Measurements from ENCODE around the gene RUNX1.
"Not testable (repeated sequence)": the region's sequence is repeated elsewhere in the genome, so short reads cannot be mapped to it uniquely, and the experiment has no call there.

Gene RUNX1

DNA sequence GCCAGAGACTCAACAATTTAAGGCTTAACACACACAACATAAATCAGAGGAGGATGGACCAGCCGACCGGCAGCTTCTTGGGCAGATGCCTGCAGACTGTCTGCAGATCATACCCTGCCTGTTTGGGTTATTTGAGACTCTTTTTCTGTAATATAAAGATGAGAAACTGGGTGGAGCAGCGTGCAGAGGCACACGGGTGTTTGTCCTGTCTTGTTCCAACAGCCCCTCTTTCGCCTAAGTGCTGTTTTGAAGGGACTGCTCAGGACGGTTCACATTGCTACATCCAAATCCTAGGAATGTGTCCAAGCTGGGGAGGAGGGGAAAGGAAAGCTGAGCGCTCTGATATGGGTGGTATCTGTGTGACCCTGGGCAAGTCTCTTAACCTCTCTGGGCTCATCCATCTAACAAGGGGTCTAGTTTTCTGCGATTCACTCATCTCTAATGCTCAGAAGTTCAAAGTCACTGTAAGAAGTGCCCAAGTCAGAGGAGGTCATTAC lies 230.4 kb downstream of the RUNX1 start:
- DNase-seq, result no peak

DNA sequence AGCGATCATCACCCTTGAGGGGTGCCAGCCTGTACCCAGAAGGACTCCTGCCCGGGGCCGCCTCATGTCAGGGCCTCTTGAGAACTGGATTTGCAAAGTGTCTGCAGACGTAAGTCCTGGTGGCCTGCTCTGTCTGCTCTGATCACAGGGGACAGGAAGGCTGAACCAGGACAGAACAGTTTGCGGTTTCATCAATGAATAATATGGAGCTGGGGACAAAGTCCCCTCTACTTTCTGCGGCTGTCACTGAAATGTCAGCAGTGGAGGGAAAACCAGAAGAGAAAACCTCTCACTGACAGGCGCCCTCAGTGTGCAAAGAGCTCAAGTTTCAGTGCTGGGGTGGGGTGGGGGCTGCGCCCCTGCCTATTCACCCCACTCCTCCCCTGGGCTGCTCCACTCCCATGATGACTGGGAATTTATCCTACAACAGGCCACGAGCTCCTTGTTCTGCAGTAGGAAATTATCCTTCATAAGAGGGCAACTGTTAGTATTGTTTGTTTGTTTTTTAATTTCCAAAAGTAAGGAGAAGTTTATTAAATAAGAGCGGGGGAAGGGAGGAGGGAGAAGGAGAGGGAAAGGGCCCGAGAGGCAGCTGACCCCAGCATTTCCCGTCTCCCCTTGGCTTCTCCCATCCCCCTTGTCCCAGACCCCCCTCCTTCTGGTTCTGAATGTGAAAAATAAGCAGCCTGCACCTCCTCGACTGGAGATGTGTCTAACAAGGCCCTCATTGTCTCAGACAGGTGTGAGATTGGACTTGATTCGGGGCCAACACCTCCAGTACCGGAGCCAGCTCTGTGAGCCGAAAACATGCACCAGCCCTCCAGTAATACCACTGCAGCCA lies 231.1 kb downstream of the RUNX1 start:
- DNase-seq, result no peak

DNA sequence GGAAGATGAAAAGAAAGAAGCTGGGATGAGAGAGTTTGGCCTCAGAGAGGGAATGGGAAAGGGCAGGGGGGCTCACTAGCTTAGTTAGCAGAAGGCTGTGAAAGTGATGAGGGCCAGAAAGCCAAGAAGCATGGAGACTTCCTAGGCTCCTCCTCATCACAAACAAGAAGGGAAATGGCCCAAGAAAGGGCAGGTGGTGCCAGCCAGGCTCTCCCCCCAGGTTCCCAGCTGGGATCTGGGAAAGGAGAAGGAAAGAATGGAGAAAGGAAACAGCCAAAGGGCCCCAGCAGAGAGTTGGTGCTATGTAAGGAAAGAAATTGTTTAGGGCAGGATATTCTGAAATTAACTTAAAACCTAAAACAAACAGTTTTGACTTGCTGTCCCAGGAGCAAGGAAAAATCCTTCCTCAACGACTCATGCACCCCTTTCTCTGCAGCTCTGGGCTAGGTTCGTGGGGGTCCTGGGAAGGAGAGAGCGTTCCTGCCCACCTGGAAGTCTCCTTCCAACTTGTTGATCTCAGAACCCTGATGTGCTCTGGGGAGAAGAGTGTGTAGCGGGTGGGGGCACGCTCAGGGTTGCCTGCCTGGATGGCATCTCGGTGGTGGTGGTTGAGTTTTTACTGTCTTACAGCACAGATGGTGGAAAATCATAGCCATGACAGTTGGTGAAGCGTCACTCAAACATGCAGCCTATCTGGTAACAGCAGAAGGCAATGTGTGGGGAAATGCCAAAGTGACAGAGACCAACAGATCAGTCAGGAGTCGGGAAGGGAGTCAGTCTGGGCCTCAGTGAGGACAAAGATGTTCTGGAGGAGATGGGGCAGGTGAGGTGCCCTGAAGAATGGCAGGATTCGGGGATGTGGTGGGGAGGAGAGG lies 233.0 kb downstream of the RUNX1 start:
- DNase-seq, result no peak

DNA sequence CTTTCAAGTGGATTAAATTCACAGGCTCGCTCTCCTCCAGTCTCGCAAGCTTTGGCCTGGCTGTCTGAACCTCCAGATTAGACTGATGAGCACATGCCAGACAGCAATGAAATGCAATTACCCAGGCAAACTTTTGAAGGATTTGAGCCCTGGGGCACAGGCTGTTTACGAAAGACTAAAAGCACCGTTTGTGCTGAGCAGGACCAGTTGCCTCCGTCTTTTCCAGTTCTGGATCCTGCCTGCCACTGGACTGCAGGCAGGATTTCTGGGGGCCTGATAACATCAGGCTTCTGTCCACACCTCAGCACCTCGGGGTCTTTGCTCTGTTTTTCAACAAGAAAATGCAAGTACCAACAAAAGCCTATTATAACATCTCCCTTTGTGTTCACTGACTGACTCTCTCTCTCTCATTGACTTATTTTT lies 234.6 kb downstream of the RUNX1 start:
- DNase-seq, result no peak

DNA sequence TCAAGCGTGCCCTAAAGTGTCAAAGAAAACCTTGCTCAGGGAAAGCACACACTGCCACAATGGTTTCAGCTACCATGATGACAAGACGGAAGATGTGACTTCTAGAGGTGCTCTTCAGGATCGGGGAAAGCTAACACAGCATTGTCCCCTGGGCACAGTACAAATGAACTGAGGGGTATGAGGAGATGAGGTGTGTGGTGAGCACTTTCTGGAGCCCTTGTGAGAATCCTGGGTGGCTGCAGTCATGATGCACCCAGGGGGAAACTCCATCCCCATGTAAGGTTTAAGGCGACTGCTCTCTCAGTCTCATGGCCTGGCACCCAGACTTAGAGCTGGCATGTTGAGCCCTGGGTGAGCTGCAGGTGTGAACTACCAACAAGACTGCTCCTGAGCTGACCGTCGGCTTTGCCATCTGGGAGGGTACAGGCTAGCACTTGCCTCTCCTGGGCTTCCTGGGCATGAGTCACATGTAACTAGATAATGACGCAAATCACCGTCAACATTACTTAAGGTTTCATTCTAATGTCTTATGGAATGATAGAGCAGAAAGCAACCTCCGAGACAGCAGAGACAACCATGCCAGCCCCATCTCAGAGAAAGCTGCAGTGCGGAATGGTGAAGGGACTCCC lies 235.7 kb downstream of the RUNX1 start:
- DNase-seq, result no peak

DNA sequence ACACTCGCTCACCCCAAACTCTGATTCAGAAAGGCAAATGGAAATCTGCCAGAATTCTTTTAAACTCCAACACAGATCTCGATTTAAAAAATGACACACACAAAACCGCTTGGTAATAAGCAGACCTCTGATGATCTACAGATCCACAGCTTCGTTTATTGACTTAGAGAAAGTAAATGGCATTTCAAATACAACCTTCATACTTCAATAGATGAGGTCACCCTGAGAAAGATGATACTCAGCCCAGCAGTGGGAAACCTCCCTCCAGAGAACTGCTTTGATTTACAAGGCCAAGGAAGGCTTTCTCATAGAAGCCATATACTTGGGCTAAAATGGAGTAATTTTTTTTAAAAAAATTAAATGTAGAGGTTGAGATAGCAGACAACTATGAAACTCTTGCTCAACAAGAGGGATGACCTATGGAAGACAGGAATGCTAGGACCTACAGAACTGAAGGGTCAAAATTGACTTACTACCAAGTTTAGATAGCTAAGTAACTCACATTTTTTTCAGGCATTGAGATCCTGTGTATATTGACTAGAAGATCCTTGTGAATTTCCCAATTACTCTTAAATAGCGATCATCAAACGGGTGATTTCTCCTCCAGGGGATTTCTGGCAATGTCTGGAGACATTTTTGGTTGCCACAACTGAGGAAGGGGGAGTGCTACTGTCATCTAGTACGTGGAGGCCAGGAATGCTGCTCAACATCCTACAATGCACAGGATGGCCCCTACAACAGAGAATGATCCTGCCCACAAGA lies 236.4 kb downstream of the RUNX1 start:
- no peak for DNase-seq

DNA sequence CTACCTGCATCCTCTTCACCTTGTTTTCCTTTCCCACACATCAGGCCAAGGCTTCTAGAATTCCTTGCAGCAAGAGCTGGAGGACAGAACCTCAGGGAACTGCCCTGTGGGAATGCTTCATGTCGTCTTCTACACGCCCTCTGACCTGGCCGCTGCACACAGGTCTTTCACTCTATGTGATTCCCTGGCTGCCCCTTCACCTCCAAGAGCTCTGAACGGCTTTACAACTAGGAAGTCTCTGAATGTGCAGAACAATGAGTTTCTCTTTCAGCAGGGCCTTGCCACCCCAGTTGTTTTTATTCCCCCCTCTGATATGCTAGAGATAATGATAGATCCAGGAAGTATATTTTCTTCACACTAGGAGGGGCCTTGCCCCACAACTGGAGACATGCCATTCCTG lies 237.7 kb downstream of the RUNX1 start:
- DNase-seq, result no peak

DNA sequence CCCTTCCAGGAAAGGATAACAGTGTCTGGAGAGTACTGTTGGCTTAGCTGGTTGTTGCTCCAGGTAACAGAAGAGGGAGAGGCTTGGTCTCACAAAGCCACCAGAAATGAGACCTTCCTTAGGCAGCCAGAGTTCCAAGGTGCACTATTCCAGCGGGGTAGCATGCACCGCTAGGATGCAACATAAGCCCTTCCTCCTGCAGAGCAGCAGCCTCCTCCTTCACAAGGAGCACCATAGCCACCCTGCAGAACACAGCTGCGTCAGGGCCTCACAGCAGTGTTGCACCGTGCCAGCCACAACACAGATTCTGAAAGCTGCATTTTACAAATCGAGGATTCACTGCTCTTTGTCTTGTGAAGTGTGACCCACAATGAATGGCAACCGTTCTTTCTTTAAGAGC lies 238.3 kb downstream of the RUNX1 start:
- no peak for DNase-seq

DNA sequence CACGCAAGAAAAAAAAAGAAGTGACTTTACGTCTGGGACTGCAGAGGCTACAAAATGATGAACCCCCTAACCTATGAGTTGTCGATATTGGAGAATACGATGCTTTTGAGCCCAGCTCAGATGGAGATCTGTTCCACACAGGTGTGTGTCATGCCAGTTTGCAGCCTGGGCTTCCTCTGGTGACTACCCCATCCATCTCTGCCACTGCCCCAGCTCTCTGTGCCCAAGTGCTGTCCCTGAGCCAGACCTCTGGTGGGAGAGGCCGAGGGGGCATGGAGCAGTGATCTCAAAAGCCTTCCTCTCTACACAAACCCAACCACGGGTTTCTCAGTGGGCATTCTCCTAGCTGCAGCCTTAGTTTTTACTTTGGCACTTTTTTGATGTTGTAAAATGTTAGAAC lies 239.3 kb downstream of the RUNX1 start:
- DNase-seq, result no peak

DNA sequence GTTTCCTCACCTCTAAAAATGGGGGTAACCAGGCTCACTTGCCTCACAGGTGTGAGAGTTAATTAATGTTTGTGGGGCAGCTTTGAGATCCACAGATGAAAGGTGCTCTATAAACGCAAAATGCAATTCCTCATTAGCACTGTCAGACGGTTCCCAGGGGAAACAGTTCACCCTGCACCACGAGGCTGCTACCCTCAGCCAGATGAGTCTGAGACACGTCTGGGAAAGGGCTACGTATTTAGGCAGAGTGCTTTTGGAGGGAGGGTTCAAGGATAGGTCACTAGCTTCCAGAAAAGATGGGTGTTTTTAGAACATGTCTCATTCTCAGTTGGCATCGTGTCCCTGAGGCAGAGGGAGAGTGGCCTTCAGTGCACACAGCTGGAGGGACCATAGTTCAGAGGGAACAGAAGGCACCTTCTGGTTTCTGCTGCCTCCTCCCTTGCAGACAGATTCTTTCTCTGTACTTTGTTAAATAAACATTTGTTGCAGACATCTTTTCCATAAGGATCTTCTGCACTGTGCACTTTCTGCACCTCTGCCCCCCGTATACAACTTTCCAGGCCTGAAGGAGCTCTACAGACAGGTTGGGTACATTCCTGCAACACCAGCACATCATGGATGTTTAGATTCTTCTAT lies 240.4 kb downstream of the RUNX1 start:
- no peak for DNase-seq

DNA sequence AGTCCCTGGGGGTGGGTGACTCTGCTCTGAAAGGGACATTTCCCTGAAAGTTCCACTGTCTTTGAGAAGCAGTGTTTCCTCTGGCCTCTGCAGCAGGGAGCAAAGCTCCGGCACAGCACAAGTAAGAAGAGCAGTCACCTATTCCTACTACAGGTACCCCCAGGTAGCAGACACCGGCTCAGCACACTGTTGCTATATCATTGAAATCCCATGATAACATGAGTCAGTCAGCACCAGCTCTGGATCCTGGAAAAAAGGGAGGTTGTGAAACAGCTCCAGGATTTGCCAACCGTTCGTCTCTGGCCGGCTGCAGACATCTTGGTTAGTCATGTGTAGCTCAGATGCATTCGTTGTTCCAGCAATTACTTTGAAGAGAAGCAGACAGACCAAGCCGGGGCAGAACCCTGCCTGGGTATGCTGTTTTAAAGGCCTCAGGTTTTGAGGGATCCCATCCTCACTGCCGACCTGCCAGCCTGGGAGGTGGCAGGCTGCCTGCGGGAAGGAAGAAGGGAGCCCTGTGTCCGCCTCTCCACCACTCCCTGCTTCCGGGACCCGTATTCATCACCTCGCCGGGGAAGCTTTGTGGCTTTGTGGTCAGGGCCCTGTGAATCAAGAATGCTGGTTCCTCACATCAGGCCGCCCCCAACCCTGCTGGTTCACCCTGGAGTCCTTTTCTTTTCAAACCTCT lies 241.1 kb downstream of the RUNX1 start:
- no peak for DNase-seq

DNA sequence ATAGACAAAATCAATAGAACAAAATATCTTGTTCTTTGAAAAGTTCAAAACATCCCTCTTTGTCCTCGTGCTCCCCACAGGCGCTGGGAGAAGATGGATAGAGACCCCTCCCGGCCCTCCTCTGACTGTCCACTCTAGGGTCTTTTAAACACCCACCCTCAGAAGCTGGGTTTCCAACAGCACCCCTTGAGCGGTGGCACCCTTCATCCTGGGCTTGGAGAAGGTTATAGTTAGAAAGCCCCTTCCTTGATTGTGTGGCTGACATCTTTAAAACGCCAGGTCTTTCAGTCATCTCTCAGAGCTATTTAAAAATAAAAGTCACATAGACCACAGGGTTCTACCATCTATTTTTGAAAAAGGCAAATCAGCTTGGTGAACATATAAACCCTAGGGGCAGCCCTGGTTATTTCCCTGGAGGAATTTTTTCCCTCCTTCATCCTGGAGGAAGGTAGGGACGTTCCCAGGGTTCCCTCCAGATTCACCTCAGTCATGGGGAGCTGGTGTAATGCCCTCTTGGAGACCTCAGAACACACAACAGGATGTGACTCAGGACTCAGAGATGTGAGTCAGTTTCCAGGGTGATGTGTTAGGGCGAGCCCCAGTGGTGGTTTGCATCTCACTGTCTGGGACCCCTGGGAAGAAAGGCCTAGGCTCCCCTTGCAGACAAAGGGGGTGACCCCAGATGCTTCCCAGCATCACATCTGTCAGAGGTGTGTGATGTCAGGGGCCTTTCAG lies 241.8 kb downstream of the RUNX1 start:
- DNase-seq, result no peak

DNA sequence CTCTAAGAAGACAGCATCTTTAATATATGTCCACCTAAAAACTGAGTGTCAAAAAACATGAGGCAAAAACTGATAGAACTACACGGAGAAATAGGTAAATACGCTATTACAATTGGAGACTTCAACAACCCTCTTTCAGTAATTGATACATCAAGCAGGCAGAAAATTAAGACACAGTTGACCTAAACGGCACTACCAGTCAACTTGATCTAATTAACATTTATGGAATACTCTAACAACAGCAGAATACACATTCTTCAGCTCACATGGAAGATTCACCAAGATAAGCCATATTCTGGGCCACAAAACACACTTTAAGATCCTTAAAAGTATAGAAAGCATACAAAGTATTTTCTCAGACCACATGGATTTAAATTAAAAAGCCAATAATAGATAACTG lies 242.7 kb downstream of the RUNX1 start:
- no peak for DNase-seq

DNA sequence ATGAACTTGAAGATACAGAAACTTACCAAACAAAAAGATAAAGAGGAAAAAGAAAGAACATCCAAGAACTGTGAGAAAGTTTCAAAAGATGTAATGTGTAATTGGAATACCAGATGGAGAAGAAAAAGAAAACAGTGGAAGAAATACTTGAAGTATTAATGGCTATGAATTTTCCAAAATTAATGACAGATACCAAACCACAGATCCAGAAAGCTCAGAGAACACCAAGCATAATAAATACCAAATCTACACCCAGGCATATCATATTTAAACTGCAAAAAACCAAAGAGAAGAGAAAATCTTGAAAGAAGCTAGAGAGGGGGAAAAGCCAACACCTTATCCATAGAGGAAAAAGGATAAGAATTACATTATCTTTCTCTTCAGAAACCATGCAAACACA lies 243.9 kb downstream of the RUNX1 start:
- no peak for DNase-seq

DNA sequence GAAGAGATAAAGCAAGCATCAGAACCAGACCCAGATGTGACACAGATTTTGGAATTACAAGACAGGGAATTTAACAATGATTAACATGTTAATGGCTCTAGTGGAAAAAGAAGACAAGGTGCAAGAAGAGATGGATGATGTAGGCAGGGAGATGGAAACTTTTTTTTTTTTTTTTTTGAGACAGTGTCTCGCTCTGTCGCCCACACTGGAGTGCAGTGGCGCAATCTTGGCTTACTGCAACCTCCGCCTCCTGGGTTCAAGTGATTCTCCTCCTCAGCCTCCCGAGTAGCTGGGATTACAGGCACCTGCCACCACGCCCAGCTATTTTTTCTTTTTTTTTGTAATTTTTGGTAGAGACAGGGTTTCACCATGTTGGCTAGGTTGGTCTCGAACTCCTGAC lies 244.5 kb downstream of the RUNX1 start:
- not testable (repeated sequence) for DNase-seq

DNA sequence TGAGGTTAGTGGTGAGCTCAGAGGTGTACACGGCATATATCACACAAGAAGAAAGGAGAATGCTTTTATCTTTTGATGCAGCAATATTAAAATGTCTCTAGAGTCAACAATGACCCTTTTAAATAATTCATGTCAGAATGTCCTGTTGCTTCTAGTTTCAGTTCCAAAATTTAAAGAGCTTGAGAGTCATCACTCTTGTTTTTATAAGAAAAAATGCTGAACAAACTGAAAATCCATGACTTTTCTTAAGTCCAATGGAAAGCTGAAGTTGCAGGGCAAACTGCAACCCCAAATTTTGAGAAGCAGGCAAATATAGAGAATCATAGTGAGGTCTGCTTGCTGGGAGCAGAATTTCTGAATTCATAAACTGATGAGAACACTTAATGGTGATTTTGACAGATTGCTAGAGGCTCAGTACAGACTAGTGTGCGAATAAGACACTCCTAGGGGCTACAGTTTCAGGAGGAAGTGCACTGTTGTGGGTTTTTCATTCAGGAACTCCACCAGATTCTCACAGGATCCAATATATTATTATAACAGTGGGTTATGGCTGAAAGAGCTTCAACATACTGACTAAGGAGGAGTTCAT lies 245.2 kb downstream of the RUNX1 start:
- DNase-seq, result no peak

DNA sequence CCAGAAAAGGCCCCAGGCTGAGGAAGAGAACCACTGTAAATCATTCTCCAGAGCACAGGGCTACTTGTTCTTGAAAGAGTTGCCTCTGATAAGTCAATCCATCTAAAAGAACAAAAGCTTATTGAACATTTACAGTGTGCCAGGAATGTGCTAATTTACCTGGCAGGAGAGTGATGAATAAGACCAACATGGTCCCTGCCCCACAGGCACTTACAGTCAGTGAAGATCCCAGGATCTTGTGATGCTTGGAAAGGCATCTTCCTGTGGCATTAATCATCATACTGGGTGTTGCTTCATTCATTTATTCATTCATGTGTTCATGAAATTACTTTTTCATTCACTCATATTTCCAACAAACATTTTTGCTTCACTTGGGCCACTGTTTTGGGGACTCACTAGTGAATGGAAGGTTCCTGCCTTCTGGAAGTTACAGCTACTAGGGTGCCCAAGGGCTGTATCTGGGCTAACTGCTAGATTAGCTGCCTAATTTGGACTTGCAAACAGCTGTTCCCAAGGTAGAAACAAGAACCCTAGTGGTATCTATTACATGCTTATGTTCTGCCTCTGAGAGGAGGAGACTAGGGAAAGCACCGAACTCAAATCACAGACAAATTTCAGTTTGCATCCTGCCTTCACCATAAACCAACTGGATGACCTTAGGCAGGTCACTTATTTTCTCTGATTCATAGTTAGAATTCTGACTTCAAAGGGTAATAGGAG lies 246.8 kb downstream of the RUNX1 start:
- DNase-seq, result no peak

DNA sequence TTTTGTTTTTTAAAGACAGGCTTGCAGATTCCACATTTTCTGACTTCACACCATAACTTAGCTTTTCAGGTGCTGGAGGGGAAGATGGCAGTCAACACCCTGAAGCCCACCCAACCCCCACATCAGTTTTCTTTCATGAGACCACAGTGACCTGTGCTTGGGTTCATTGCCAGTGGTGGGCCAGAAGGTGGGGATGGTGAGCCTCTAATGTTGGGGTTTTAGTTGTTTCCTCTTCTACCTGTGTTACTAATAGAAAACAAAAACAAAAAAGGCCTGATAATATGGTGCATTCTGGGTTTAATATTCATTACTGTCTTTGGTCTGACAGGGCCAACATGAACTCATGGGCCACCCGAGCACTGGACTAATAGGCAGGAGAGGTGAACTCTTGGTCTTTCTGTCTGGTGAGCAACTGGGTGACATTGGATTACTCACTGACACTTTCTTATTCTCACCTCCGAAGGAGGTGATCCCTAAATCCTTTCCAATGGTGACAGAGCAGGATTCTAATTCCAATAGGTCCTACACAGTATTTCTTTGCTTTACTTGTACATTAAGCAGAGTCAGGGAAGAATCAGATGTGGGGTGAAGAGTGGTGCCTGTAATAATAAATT lies 247.5 kb downstream of the RUNX1 start:
- no peak for DNase-seq

DNA sequence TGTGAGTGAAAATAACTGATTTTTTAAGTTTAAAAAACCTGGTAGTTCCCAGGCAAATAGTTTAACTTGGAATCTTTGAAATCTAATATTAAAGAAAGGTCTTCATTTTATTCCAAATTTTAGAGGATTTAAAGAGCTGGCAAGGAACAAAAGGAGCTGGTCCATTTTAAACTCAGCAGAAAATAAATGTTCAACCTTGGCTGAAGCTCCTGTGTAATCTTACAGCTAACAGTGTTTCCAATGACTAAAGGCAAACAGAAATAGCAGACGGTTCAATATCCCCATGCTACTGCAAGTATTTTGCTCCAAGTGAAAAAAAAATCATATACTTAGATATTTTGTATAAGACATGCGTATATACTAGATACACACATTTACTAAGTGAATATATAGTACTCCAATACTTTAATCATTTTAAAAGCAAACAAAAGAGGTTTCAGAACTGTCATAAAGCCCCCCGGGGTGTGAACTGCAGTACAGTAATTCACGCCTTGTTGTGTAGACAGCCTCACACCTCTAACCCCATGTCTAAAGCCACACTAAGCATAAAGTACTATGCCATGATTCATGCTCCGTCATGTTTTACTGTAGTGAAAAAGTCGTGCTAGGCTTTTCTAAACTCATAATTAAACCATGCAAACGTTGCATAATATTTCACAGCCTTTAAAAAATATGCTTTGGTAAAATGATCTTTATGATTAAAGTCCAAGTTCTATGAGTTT lies 248.1 kb downstream of the RUNX1 start:
- no peak for DNase-seq

Measured in SIG-M5 (cell line).